ENCODE results near the gene KL.

DNA sequence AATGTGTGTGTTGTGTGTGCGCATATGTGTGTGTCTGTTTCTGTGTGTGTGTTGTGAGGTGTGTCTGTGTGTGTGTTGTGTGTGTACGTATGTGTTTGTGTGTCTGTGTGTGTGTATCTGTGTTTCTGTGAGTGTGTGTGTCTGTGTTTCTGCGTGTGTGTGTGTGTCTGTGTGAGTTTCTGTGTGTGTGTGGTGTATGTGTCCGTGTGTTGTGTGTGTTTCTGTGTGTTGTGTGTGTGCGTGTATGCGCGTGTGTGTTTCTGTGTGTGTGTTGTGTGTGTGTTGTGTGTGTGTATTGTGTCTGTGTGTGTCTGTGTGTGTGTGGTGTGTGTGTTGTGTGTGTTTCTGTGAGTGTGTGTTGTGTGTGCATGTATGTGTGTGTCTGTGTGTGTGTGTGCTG lies 38.9 kb upstream of the KL start:
- TF ChIP-seq CTCF (IDR thresholded peaks at IDR 0.05) (no peak), CEBPB (IDR thresholded peaks at IDR 0.05) (no peak), CBX8 (IDR thresholded peaks at IDR 0.05) (no peak)

Measured in A549 (cell line).